Activated CD8-positive, alpha-beta memory T cell treated with anti-CD3 and anti-CD28 coated beads, Interleukin-2, amount 50 U/mL, for 1 hour (primary cell): ENCODE measurements around the gene YJEFN3.

Experiments used
- DNase-seq: peaks from one replicate; pipeline ENCODE4 v3.0.0-alpha.2; 2020; ENCODE audit errors: extremely low read depth

The YJEFN3 gene

GRCh38 chr19:19538061-19538784 is 9.5 kb downstream of the YJEFN3 start, which contains the start of gene CILP2:
TSS of gene CILP2 (plus strand) at chr19:19538265. CDS start at chr19:19538350, 85 bp downstream.
- no peak for DNase-seq

- no peak for DNase-seq
These were observed 10.1 kb downstream of the YJEFN3 start for GRCh38 chr19:19538785-19539166.

GRCh38 chr19:19539698-19540063 is 11.0 kb downstream of the YJEFN3 start:
- DNase-seq = no peak

GRCh38 chr19:19540064-19540714 is 11.5 kb downstream of the YJEFN3 start:
- DNase-seq = peak; percentile 31

GRCh38 chr19:19540715-19541515 is 12.2 kb downstream of the YJEFN3 start:
- peak; percentile 25 for DNase-seq

GRCh38 chr19:19541616-19542015 is 12.9 kb downstream of the YJEFN3 start:
- no peak for DNase-seq

- no peak for DNase-seq
These were observed 13.8 kb downstream of the YJEFN3 start for GRCh38 chr19:19542507-19542906.

- no peak for DNase-seq
These were observed 14.4 kb downstream of the YJEFN3 start for GRCh38 chr19:19543101-19543500.

- DNase-seq = no peak
These were observed 14.9 kb downstream of the YJEFN3 start for GRCh38 chr19:19543640-19544039.

GRCh38 chr19:19544257-19544953 is 15.7 kb downstream of the YJEFN3 start:
- DNase-seq = no peak

- DNase-seq = no peak
These were observed 16.4 kb downstream of the YJEFN3 start for GRCh38 chr19:19544954-19545591.

- DNase-seq = no peak
These were observed 17.0 kb downstream of the YJEFN3 start for GRCh38 chr19:19545707-19546106.

GRCh38 chr19:19546751-19547162 is 18.0 kb downstream of the YJEFN3 start:
- no peak for DNase-seq

GRCh38 chr19:19547674-19548336 is 19.1 kb downstream of the YJEFN3 start:
- no peak for DNase-seq

- DNase-seq = no peak
These were observed 20.4 kb downstream of the YJEFN3 start for GRCh38 chr19:19548915-19549759.

GRCh38 chr19:19549804-19550464 is 21.2 kb downstream of the YJEFN3 start:
- DNase-seq = no peak

- DNase-seq = no peak
These were observed 21.8 kb downstream of the YJEFN3 start for GRCh38 chr19:19550485-19550929.

GRCh38 chr19:19550972-19551852 is 22.5 kb downstream of the YJEFN3 start:
- DNase-seq = no peak
